NCI-H2029 (cell line): ENCODE results near the gene TGFBRAP1.

ENCODE experiments used
- DNase-seq: peaks from one replicate; lab custom pipeline; 2025; lab: John Stamatoyannopoulos, UW

The TGFBRAP1 gene

DNA sequence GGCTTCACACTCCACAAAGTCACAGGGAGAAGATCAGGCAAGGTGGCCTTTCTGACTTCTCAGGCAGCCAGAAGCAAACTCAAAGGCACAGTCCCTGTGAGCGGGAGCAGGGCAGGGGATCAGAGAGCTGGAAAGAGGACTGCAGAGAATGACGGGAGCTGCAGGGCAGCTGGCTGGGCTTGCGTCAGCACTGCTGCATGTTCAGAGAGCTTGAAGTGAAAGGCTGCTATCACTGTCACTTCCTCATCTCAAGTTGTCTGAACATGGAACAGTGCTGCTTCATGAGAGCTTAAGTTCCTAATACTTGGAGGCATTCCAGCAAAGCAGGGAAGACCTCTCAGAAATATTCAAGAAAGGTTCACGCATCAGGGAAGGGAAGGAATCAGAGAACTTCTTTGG lies 20.4 kb downstream of the TGFBRAP1 start:
- no peak for DNase-seq

DNA sequence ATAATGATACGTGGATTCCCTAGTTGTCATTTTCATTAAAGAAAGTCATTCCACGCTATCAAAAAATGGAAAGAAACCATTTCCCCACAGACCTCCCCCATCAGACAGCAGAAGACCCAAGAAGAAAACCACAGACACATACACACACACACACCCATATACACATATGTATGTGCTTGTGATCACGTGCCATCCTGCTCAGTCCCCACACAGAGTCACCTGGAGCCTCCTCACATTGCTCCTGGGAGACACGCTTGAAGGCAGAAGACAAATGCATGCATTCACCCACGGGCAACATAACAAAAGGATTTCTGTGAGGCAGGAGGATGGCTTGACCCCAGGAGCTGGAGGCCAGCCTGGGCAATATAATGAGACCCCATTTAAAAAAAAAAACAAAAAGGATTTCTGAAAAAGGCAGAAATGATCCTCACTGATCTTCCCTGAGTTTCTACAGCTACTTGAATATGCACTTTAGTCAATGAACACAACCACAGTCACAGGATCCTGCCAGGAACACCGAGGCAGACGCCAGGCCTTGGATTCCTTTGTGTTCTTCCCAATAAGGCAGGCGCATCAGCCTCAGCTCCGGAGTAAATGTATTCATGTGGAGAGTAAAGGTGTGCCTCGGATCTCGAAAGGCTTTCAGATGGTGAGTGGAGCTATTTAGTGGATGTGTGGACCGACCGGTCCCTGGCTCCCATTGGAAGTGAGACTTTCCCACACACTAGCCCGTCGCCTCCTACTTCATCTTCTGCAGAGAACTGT lies 21.0 kb downstream of the TGFBRAP1 start:
- DNase-seq: no peak

DNA sequence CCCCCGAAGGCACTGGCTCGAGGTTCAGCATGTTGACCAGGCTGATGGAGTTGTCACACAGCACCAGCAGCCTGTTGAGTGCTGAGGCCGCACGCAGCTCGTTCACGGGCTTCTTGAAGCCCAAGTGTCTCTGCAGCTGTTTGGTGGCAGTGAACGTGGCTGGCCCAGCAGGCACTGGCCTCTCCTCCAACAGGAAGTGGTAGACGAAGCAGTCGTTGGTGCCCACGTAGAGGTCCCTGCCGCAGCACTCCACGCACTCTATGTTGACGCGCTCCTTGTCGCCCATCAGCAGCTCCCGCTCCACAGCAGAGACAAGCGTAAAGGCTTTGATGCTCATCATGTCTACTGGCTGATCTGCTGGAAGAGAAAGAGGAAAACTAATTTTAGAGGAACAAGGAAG lies 21.6 kb downstream of the TGFBRAP1 start:
- no peak for DNase-seq

DNA sequence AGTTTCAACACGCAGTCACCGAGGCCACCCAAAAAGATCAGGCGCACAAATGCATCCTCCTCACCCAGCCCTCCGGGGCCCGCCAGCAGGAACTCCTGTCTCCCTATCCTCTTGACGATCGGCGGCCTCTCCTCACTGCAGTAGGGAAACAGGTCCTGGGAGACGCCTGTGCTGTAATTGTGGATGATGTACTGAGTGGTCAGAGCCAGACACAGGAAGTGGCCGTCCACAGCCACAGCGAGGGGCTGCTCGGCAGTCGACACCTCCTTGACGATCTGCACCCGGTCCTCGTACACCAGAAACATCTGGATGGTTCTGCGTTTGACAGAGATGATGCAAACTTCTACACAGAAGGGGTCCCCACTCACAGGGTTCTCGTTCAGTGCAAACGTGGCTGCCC lies 22.0 kb downstream of the TGFBRAP1 start:
- DNase-seq: no peak

DNA sequence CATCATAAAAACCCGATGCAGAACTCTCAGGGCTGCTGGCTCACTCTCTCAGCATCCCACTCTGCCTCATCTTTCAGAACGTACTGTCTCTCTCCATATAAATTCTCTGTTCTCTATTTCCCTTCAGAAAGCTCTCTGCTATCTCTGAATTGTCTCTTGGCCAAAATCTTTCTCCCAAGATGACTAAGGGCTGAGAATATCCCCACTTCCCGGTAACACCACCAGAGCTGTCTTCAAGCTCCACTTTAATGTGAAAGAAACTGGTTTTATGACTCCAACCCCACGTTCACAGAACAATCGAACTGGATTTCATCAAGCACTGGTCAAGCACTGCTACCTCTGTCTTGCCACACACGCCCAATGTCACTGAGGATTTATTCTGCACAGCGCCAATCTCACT lies 22.4 kb downstream of the TGFBRAP1 start:
- DNase-seq: no peak

DNA sequence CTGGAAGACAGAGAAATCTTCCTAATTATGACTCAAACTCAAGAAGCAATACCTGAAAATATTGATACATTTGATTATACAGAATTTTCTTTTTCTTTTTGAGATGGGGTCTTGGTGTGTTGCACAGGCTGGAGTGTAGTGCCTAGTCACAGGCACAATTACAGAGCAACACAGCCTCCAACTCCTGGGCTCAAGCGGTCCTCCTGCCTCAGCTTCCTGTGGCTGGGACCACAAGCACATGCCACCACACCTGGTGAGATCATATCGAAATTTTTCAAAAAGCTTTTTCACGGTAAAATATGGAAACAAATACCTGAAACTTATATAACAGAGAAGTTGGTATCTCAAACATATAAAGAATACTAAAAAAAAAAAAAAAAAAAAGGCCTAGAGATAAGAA lies 27.9 kb downstream of the TGFBRAP1 start:
- DNase-seq: no peak

DNA sequence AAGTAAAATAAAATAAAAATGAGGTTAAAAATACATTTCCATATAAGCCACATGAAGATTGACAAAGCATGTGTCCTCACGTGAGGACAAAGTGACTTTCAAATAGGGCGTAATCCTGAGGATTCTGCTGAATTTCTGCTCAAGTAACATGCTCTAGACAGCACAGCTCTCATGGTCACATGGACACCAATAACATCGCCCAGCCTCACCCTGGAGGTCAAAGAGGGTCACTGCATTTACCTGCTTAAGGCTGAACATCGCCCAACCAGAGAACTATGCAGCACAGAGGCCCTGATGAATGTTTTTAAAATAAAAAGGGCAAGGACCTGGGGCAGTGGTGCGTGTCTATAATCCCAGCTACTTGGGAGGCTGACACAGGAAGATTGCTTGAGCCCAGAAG lies 30.2 kb downstream of the TGFBRAP1 start:
- DNase-seq: no peak

DNA sequence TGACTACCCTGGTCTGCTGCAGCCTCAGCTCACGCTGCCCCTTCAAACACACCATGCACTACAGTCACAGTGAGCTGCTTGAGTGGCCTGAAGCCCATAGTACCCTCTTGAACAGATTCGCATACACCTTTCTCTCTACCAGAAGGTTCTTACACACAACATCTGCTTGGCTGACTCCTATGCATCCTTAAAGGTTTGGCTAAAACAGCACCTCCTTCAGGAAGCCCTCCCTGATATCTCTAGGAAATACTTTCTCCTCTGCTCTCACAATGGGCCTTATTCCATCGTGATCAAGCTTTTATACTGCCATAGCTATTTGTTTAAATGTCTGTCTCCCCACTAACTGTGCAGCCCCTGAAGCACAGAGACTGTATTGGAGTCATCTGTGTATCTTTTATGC lies 31.5 kb downstream of the TGFBRAP1 start:
- DNase-seq: no peak

DNA sequence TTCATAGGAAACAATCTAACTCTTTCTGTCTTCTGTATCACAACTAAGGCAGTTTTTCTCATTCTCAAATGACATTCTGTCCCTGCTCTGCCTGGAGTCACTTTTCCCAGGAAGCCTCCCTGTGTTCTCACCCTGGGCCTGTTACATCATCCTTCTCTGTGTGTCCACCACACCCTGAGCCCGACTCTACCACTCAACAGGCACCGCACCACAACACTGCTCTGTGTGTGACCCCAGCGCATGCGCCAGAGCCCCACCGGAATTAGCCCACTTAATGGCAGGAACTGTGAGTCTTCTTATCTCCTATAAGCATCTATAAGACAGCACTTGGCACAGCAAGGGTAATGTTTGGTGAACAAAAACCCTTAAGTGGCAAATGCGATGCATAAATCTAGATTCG lies 32.3 kb downstream of the TGFBRAP1 start:
- DNase-seq: no peak

DNA sequence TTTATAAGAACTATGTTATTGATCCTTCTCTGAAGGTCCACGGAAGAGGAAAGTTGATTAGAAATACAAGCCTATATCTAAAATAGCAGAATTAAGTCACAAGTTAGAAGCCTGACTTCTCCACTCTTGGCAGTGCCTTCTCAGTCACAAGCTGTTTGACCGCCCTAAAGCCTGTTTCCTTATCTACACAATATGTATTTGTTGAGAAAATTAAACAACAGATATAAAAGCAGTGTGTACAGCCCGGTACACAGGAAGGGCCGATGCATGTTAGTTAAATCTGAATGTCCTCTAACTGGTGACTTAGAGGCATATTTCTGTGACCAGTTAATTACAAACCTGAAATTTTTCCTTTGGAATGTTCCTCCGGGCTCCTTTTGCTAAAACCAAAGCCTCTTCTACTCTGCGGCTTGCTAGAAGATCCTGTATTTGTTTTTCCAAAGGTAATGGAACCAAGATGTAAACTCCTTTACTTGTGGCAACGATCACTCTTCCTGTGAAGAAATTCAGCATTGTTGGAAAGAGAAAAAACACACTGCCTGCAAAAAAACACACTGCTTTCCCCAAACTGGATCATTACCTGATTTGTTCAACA lies 33.4 kb downstream of the TGFBRAP1 start:
- DNase-seq: no peak

DNA sequence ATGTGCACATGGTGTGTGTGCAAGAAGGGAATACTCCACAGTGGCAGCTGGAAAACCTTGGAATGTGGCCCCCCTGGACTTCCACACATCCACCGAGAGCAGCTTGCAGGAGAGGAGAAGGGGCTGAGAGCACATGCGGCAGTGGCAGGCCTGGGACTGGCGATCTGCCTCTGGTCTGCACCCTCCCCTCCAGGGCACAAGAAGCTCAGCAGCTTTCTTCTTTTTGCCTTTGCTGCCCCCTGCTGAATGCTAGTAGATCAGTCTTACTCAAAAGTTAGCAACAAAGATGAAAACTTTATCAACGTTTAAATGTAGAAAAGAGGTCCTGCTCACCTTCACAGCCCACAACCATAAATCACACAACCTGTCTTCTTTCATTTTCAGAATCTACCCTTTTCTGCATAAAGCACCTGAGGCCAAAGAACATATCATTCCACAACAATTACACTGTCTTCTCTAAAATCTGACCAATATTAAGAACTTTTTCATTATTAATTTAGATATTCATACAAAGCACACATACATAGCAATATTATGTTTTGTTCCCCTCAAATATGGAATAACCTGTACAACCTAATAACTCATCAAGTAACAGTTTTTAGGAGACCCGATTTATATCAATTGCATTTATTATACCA lies 34.6 kb downstream of the TGFBRAP1 start:
- no peak for DNase-seq

DNA sequence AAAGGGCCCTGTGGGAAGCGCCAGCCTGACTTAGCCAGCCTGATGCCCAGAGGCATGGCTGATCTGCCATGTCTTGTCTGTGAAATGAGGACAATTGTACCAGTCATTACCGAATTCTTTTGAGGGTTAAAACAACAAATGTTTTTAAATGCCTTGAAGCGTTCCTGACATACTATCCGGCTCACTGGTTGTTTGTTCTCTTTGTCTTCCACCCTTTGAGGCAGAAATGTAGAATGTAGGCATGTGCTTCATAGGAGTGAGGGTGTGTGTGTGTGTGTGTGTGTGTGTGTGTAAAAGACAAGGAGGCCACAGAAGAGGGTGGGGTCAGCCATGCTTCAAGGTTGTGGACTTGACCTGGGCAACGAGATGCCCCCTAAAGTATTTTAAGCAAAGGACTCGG lies 35.5 kb downstream of the TGFBRAP1 start:
- DNase-seq: no peak

DNA sequence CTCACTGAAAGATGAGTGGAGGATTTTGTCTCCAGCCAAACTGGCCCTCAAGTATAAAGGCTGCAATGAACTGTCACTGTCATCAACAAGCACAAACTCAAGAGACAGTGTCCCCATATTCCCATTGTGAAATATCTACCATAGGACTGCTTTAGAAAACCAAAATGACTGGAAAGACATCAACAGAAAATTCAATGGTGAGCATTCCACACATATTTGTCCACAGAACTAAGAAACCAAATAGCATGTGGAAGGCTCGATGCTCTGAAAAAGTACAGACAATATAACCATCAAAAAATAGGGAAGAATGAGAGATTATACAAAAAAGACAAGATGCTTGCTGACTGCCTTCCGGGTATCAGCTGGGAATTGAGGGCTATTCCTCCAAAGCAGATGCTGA lies 37.6 kb downstream of the TGFBRAP1 start:
- DNase-seq: no peak

DNA sequence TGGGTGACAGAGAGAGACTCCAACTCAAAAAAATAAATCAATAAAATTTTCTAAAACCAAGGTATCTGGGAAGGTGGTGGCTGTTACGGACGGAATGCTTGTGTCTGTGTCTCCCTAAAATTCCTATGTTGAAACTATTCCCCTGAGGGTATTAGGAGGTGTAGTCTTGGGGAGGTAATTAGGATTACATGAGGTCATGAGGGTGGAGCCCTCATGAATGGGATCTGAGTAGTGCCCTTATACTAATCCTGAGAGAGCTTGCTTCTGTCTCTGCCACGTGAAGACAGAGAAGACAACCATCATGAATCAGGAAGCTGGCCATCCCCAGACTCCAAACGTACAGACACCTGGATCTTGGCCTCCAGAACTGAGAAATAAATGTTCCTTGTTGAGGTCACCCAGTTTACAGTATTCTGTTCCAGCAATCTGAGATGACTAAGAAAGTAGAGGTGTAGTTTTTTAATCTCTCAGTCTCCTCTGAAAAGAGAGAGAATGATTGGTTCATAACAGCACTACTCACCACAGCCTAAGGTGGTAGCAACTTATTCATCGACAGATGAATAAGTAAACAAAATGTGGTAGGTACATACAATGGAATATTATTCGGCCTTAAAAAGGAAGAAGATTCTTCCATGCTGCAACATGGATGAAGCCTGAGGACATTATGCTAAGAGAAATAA lies 38.4 kb downstream of the TGFBRAP1 start:
- DNase-seq: no peak

DNA sequence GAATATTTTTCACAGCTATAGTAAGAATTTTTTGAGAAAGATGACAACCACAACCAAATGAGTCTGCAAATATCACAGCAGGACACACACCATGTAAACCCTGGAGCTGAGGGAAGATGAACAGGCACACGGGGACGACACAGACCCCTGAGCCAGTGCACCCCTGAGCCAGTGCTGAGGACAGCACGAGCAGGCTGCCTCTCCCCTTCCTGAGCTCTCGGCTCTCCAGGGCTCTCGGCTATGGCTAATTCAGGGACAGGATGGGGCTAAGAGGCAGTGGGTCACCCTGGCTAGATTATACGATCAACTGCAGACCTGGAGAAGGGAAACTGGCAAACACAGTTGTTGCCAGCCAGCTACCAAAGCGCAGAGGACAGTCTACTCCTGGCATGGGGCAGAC lies 41.4 kb downstream of the TGFBRAP1 start:
- DNase-seq: no peak

DNA sequence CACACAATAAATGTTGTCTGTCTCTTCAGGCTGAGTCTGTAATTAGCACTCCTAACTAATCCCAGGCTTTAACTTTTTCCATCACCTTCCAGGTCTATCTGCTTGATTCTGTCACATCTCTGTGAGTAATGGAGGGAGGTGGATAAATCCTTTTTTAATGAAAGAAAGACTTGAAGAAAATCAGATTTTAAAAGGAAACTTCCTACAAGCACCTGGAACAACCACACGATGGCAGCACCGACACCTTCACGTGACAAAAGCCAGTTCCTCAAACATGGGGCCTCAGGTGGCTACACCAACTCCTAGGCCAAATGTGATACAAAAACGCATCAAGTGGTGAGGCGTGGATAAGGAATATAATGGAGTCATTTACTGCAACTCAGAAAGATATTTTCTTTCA lies 41.8 kb downstream of the TGFBRAP1 start:
- no peak for DNase-seq

DNA sequence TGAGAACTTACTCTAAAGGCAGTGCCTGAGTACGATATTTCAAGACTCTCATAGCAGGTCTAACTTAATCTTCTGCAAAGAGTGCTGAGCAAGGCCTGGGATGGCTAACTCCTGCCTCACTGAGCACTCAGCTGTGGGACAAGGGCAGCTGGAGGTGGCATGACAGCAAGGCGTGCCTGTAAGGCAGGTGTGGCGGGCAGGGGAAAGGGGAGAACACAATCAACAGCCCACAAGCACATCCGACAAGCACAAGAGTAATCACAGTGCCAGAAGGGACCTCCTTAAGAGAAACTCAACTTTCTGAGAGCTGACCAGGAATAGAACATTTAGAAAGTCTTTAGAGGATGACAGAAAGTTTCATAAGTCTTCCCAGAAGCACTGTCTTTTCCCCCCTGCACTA lies 46.0 kb downstream of the TGFBRAP1 start:
- DNase-seq: no peak

DNA sequence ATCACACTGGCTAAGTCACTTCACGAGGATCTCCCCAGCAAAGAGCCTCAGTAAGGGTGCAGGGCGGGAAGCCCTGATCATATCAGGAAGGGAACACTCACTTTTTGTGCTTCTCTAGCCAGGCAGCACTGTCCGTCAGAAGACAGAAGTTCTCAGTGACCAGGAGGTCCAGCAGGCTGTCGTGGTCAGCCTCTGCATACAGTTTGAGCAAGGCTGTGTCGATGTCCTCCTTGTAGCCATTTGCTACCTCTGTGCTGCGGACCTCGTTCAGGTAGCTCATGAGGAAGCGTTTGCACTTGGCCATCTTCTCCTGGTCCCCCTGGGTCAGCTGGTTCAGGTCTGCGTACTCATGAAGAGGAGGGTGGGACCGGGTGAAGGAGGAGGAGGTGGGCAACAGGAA lies 49.3 kb downstream of the TGFBRAP1 start:
- no peak for DNase-seq

DNA sequence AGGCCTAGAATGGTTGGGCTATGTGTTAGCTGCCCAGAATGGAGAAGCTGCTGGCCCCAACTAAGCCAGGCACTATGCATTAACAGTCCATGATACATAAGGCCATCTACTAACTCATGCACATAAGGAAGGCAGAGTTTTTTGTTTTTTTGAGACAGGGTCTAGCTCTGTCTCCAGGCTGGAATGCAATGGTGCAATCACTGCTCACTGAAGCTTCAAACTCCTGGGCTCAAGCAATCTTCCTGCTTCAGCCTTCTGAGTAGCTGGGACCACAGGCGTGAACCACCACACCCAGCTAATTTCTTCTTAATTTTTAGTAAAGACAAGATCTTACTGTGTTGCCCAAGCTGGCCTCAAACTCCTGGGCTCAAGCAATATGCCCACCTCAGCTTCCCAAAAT lies 50.4 kb downstream of the TGFBRAP1 start:
- no peak for DNase-seq

DNA sequence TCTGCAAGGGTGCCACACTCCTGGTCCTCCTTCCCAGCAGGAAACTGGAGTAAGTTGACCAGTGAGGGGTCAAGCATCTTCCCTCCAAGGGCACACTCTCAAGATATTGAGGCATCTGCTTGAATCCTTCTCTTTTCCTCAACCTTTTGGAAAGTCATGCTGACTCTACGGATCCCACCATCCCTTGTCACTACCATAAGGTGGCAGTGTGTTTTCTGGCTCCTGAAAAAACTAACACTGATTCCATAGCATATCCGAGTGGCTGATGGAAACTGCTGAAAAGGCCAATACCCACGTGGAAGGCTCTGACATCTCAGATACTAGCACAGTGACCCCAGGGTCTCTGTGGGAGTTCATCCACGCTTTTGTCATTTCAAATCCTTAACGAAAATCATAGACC lies 50.9 kb downstream of the TGFBRAP1 start:
- DNase-seq: no peak

DNA sequence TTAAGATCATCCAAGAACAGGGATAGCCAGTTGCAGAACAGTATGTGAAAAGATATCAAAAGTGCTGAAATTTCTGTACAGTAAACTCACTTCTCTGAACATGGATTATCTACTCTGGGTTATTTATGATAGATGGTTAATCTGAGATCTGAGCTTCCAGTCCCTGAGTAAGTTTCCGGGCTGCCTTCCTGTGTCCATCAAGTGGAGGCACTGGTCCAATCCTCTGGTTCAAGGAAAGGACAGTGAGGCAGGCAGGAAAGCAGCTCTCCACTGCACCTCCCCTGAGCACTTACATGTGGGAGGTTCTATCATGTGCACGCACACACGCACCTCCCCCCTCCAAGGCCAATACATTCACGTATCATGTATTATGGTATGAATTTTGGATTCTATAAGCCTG lies 55.5 kb downstream of the TGFBRAP1 start:
- DNase-seq: no peak

DNA sequence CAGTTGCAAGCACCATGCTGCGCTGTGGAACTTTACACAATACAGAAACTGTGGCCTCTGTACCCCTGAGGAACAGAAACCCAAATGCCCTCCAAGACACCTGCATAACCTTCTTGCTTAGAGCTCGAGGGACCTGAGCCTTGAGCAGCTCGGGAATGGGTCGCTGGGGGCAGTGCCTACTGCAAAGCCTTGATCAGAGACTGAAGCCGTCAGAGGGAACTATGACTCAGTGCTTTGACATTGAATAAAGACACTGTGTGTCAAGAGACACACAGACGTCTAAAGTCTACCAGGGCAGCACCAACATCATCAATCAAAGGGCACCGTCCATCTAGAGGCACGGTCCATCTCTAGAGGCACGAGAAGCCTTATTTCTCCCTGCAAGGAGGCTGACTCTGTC lies 57.4 kb downstream of the TGFBRAP1 start:
- no peak for DNase-seq

DNA sequence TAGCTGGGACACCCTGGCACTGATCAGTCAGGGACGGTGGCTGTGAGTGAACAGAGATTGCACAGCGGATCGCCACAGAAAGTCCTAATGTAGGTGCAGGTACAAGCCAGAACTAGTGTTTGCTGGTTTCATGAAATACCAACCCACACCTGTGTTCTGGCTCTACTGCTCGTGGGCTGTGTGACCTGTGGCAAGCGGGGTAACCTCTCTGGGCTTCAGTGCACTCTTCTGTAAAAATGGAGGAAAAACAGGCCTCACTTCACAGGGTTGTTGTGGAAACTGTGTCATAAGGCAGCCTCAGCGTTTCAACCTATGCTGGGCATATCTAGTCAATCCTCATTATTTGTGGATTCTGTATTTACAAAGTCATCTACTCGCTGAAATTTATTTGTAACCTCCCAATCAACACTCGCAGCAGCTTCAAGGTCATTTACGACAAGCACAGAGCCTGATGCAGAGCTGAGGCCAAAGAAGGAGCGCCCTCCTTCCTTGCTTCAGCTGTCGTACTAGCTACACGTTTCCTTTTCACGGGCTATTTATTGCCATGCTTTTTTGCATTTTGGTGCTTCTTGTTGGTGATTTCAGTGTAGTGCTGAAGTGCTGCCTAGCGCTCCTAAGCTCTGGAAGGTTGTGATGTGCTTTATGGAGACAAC lies 58.0 kb downstream of the TGFBRAP1 start:
- DNase-seq: no peak
